ENCODE data around the gene CLSTN3.

The CLSTN3 gene

GRCh38 chr12:7129872-7130691 lies at the start of gene CLSTN3:
TSS of gene CLSTN3 (plus strand) at chr12:7130371. CDS start at chr12:7130649, 278 bp downstream.
- DNase-seq = peak; percentile 85 to 91

GRCh38 chr12:7081037-7081436 lies 49.1 kb upstream of the CLSTN3 start:
- no peak for DNase-seq

- no peak for DNase-seq
These were observed 47.0 kb upstream of the CLSTN3 start for GRCh38 chr12:7083125-7083524.

DNA sequence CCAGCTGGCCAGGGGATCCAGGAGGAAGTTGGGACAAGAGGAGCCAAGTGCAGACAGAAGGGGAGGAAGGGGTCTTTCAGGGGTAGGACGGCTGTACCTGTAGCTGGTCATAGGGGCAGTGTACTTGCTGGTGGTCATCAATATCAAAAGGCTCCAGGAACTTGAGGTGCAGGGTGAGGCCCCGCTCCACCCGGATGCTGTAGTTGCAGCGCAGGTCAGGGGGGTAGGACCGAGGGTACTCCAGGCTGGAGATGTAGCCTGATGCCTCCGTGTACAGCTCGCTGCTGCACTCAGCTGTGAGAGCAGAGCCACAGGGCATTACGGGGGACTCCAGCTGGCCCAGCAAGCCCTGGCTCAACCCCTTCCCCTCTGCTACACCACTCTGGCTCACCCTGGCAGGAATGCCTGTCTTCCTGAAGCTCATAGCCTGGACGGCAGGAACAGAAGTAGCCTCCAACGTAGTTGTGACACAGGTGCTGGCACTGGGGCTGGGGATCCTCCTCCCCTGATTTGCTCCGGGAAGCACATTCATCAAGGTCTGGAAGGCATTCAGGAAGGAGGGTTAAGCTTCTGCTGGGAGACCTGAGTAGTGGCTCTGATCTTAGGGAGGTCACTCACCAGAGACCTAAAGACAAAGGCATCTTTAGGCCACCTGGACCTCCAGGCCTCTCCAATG lies 40.8 kb upstream of the CLSTN3 start:
- no peak for DNase-seq

DNA sequence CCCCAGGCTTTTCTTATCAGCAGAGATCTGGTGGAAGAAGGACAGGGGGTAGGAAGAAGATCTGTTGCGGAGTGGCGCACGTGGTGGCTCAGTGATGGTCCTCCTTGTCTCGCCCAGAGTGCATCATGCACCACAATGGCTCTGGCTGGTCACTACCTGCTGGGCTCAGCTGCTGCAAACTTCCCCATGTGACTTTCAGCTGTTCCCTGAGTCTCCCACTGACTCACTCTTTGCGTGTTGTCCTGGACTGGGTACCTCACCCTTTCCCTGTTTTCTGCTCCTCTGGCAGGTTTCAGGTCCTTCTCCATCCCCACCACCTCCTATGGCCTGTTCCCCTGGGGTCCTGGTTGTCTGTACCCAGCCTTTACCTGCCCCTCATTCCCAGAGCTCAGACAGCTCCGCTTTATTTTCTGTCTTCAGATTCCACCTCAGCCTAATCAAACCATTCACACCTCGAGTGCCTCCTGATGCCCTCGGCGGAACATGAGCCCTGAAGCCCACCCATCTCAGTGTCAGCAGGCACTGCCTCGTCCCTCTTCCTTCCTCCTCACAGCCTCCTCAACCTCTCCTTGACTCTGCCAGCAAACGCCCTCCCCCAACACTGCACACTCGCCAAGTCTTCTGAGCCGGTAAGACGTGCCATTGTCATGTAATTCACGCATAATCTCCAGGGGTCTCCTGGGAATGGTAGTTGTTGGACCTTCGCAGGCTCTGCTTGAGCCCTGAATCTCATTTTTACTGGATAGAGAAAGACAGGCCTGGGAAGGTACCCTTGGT lies 39.8 kb upstream of the CLSTN3 start:
- DNase-seq = no peak

- DNase-seq = no peak
These were observed 39.0 kb upstream of the CLSTN3 start for GRCh38 chr12:7091171-7091570.

GRCh38 chr12:7091660-7092228 lies 38.4 kb upstream of the CLSTN3 start:
- DNase-seq = no peak

DNA sequence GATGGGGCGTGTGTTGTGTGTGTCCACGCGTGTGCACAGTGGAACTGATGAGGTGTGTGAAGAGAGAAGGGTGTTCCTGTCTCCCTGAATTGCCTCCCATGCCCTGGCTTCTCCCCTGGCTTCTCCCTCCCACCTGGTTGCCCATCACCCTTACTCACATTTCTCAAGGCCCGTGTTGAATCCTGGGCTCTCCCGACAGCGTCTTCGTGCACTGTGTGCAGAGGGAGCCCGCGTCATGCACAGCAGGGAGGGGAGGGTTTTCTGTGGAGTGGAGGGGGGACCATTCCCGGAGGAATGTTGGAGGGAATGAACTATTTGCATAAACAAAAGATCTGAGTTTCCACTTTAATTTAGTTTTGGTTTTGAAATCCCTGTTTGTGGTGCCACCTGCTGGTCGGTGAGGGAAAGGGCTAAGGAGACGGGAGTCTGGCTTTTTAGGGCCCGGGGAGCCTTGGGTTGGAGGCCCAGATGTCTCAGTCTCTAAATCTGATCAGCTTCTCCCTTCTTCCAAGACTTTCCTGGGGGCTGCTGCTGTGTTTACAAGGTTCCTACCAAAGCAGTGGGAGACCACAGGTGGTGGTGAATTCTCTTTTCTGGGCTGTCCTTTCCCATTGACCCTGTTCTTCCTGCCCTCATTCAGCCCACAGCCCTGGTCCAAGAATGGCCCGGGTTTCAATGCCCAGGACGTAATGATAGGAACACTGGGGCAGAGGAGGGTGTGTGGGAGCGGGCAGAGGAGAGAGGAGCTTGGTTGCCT lies 37.8 kb upstream of the CLSTN3 start, which contains the start of gene C1R:
Gene C1R (minus strand): TSS at position 217 of the 757 bp plus-strand sequence. CDS start 57 bp downstream, at position 160.
- DNase-seq = peak; percentile 59 to 70

DNA sequence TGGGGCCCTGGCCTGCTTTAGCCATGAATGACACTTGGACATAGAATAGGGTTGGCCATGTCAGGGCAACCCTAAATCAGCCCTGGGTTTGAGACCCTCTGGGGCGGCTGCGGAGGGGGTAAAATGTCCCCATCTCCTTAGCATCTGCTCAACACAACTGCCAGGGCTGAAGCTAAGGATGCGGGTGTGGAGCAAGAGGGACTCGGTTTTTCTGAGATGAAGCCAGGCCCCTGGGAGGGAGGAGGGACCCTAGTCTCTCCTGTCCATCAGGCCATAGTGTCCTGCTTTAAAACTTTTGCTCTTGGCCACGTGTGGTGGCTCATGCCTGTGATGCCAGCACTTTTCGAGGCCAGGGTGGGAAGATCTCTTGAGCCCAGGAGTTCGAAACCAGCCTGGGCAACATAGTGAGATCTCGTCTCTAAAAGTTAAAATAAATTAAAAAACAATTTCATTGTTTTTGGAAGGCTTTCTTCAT lies 37.1 kb upstream of the CLSTN3 start:
- DNase-seq = no peak

DNA sequence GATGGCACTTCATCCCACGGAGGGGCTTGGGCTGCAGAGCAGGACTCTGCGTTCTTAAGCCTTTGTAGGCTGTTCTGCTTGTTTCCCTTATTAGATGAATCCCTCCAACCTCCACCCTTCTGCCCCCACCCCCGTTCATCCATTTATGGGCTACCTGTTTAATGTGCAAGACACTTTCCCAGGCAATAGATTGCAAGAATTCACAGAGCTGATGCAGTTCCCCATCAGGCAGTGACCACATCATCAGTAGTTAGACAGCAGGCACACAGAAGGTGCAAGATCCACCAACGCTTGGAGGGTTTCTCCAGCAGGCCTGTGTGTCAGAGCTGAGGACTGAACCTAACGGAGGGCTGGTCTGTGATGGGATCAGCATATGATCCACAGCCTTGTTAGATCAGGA lies 36.7 kb upstream of the CLSTN3 start:
- no peak for DNase-seq

DNA sequence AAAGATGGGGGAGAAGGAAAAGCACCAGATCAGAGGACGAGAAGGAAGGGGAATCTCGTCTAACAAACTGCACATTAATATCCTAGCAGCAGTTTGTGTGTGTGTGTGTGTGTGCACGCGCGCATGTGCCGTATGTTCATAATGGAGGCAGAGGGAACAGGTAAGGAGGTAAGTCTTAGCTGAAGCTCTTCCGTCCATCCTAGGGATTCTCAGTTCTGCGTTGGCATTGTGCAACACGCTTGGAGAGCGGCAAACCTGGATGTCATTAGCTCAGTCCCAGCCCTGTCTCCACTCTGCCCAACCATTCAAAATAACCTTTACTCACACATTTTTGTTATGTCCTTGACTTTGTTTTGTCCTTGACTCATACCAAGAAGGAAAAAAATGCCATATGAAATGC lies 36.3 kb upstream of the CLSTN3 start:
- no peak for DNase-seq

GRCh38 chr12:7096006-7096932 lies 33.9 kb upstream of the CLSTN3 start:
- DNase-seq = no peak

- DNase-seq = no peak
These were observed 33.2 kb upstream of the CLSTN3 start for GRCh38 chr12:7096979-7097378.

- no peak for DNase-seq
These were observed 30.7 kb upstream of the CLSTN3 start for GRCh38 chr12:7099290-7099996.

- DNase-seq = no peak
These were observed 29.9 kb upstream of the CLSTN3 start for GRCh38 chr12:7100239-7100638.

GRCh38 chr12:7101047-7101693 lies 29.0 kb upstream of the CLSTN3 start:
- no peak for DNase-seq

- DNase-seq = no peak
These were observed 28.5 kb upstream of the CLSTN3 start for GRCh38 chr12:7101694-7102131.

GRCh38 chr12:7102582-7102981 lies 27.6 kb upstream of the CLSTN3 start:
- DNase-seq = no peak

GRCh38 chr12:7103837-7104584 lies 26.2 kb upstream of the CLSTN3 start:
- DNase-seq = no peak
